HL-60 (cell line): ENCODE data around the gene CARD14.

Experiments
- DNase-seq, 2 experiments: peaks; one replicate each; pipeline ENCODE4 v3.0.0-alpha.2; 2010 to 2020; ENCODE audit warnings: low read depth in 1 of 2, low spot score in 1 of 2
- H3K27ac ChIP-seq: fragments of 250-450 bp; sonication (Bioruptor Pico); replicated peaks from 2 replicates; pipeline ENCODE4 v1.5.1; 2020; ENCODE audit warnings: mild to moderate bottlenecking, moderate library complexity
- H3K27me3 ChIP-seq: fragments of 250-450 bp; sonication (Bioruptor Pico); 2 replicates; pipeline ENCODE4 v1.5.1; 2021; ENCODE audit warnings: mild to moderate bottlenecking, moderate library complexity; ENCODE audit not compliant: insufficient read depth, poor library complexity, severe bottlenecking
- H3K4me3 ChIP-seq: replicated peaks from 2 replicates; pipeline ENCODE4 v1.5.1; 2011; ENCODE audit warnings: mild to moderate bottlenecking, control low read depth, low read length; ENCODE audit not compliant: insufficient read depth
- GABPA ChIP-seq: IDR thresholded peaks from 2 replicates; pipeline ENCODE4 v1.6.1; 2012; ENCODE audit warnings: low read depth
- POLR2AphosphoS5 ChIP-seq: IDR thresholded peaks from 2 replicates; pipeline ENCODE4 v1.6.1; 2012; ENCODE audit warnings: low read depth
- REST ChIP-seq: IDR thresholded peaks from 2 replicates; pipeline ENCODE4 v1.6.1; 2012; ENCODE audit warnings: low read depth; ENCODE audit not compliant: insufficient replicate concordance
- SPI1 ChIP-seq: IDR thresholded peaks from 2 replicates; pipeline ENCODE4 v1.6.1; 2012; ENCODE audit warnings: low read depth, mild to moderate bottlenecking, borderline replicate concordance
- TF ChIP-seq, protein P1 (sequence below): IDR thresholded peaks from one replicate; pipeline ENCODE4 v1.5.1; 2011; ENCODE audit warnings: low read length, control low read depth, inconsistent platforms; ENCODE audit not compliant: insufficient read depth

The CARD14 gene

GRCh38 chr17:80224683-80225082 lies 54.9 kb downstream of the CARD14 start:
- H3K4me3 ChIP-seq: no peak overlapping the region
- no peak for DNase-seq
- TF ChIP-seq SPI1: no peak

GRCh38 chr17:80225230-80225629 lies 55.4 kb downstream of the CARD14 start:
- no peak overlapping the region for H3K4me3 ChIP-seq
- no peak overlapping the region for H3K27ac ChIP-seq
- H3K27me3 ChIP-seq: peaks cover 16% of the 10 kb centered on the region
- TF ChIP-seq GABPA (no peak), REST (no peak), SPI1 (no peak), POLR2AphosphoS5 (no peak)
- TF ChIP-seq, protein P1, sequence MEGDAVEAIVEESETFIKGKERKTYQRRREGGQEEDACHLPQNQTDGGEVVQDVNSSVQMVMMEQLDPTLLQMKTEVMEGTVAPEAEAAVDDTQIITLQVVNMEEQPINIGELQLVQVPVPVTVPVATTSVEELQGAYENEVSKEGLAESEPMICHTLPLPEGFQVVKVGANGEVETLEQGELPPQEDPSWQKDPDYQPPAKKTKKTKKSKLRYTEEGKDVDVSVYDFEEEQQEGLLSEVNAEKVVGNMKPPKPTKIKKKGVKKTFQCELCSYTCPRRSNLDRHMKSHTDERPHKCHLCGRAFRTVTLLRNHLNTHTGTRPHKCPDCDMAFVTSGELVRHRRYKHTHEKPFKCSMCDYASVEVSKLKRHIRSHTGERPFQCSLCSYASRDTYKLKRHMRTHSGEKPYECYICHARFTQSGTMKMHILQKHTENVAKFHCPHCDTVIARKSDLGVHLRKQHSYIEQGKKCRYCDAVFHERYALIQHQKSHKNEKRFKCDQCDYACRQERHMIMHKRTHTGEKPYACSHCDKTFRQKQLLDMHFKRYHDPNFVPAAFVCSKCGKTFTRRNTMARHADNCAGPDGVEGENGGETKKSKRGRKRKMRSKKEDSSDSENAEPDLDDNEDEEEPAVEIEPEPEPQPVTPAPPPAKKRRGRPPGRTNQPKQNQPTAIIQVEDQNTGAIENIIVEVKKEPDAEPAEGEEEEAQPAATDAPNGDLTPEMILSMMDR: no peak
- DNase-seq: no peak

More at GRCh38 chr17:80224683-80225082, 54.9 kb downstream of the CARD14 start:
- Histone ChIP-seq H3K27ac (no peak overlapping the region), H3K27me3 (peaks cover 16% of the 10 kb centered on the region)

DNA sequence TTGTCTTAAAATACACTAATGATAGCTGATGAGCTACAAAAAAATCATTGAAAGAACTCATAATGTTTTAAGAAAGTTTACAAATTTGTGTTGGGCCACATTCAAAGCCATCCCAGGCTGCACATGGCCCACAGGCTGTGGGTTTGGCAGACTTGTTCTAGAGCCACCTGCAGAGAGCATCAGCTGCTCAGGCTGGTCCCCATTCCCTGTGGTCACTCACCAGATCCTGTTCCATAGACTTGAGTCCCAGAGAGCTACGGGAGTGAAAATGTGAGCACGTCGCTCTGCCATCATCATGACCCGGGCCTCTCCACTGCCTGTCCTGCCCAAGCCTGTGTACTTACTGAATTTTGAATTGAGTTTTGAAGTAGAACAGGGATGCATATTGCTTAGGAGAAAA lies 57.3 kb downstream of the CARD14 start:
- DNase-seq: no peak
- H3K4me3 ChIP-seq: no peak overlapping the region
- TF ChIP-seq, protein P1: no peak
- no peak for TF ChIP-seq REST
- no peak for TF ChIP-seq GABPA
- no peak for TF ChIP-seq POLR2AphosphoS5
- no peak overlapping the region for H3K27ac ChIP-seq
- peaks cover 6% of the 10 kb centered on the region for H3K27me3 ChIP-seq

DNA sequence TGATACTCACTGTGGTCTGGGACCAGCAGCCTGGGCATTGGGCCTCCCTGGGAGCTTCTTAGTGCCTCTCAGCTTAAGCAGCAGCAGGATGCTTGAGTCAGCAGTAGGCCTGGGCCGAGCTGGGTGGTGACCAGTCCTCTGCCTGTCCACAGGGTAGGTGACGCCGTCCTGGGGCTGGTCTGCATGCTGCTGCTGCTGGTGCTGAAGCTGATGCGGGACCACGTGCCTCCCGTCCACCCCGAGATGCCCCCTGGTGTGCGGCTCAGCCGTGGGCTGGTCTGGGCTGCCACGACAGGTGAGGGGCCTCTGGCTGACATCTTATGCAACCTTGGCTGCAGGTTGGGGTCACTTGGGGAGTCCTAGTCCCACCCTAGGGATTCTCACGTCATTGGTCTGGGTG lies 57.8 kb downstream of the CARD14 start:
- H3K27ac ChIP-seq: no peak overlapping the region
- no peak for DNase-seq
- TF ChIP-seq REST (no peak), POLR2AphosphoS5 (no peak), GABPA (no peak), SPI1 (no peak)
- TF ChIP-seq, protein P1: no peak
- peaks cover 6% of the 10 kb centered on the region for H3K27me3 ChIP-seq
- H3K4me3 ChIP-seq: no peak overlapping the region
